GM18951 (cell line): Measurements from ENCODE around the gene PTPRD.

Experiments
- POLR2A ChIP-seq: IDR thresholded peaks from 4 replicates; pipeline ENCODE4 v1.6.1; 2011; ENCODE audit warnings: mild to moderate bottlenecking; ENCODE audit not compliant: insufficient read length, insufficient read depth; ENCODE audit errors: extremely low read depth
- in situ Hi-C: fragments of 300-500 bp; cut with MboI; formaldehyde crosslinking; loops from one replicate; pipeline ENCODE4 v1.12.0; 2022; ENCODE audit warnings: low sequenced_read_pairs, mixed read lengths, inconsistent platforms; ENCODE audit not compliant: unreplicated experiment

The PTPRD gene

GRCh38 chr9:8338767-8339510 lies 2273.9 kb downstream of the PTPRD start:
- in situ Hi-C loops: no loop called here
- TF ChIP-seq POLR2A: no peak

- in situ Hi-C loops: no loop called here
- TF ChIP-seq POLR2A: no peak
Observed at GRCh38 chr9:8337834-8338766, 2274.7 kb downstream of the PTPRD start.

GRCh38 chr9:8332871-8333270 lies 2279.9 kb downstream of the PTPRD start:
- no peak for TF ChIP-seq POLR2A
- in situ Hi-C loops: no loop called here

GRCh38 chr9:8332331-8332650 lies 2280.5 kb downstream of the PTPRD start:
- TF ChIP-seq POLR2A: no peak
- in situ Hi-C loops: no loop called here

GRCh38 chr9:8331507-8332330 lies 2281.1 kb downstream of the PTPRD start:
- in situ Hi-C loops: no loop called here
- no peak for TF ChIP-seq POLR2A

- in situ Hi-C loops: no loop called here
- TF ChIP-seq POLR2A: no peak
Observed at GRCh38 chr9:8329561-8330283, 2283.1 kb downstream of the PTPRD start.

GRCh38 chr9:8315211-8315610 lies 2297.6 kb downstream of the PTPRD start:
- in situ Hi-C loops: no loop called here
- TF ChIP-seq POLR2A: no peak

- no peak for TF ChIP-seq POLR2A
- in situ Hi-C loops: no loop called here
Observed at GRCh38 chr9:8309258-8309657, 2303.5 kb downstream of the PTPRD start.

GRCh38 chr9:8304720-8305119 lies 2308.1 kb downstream of the PTPRD start:
- TF ChIP-seq POLR2A: no peak
- in situ Hi-C loops: no loop called here

GRCh38 chr9:8301296-8301695 lies 2311.5 kb downstream of the PTPRD start:
- in situ Hi-C loops: no loop called here
- TF ChIP-seq POLR2A: no peak

GRCh38 chr9:8297047-8297446 lies 2315.8 kb downstream of the PTPRD start:
- TF ChIP-seq POLR2A: no peak
- in situ Hi-C loops: no loop called here

GRCh38 chr9:8292657-8293056 lies 2320.1 kb downstream of the PTPRD start:
- in situ Hi-C loops: no loop called here

More at GRCh38 chr9:8292657-8293056, 2320.1 kb downstream of the PTPRD start:
- no peak for TF ChIP-seq POLR2A
